Medulla oblongata (tissue), 1 donor: Measurements from ENCODE around the gene PPM1L.
A peak's percentile ranks its signal among the peaks of the same experiment; 100 is the strongest.

Experiments used
- DNase-seq: peaks from one replicate; pipeline ENCODE4 v3.0.0-alpha.2; 2015; ENCODE audit errors: extremely low spot score

PPM1L gene

GRCh38 chr3:160763073-160763472 lies 7.0 kb downstream of the PPM1L start:
- DNase-seq, result no peak

GRCh38 chr3:160765211-160765610 lies 9.2 kb downstream of the PPM1L start:
- DNase-seq, result no peak

- no peak for DNase-seq
These were observed 12.0 kb downstream of the PPM1L start for GRCh38 chr3:160768031-160768430.

DNA sequence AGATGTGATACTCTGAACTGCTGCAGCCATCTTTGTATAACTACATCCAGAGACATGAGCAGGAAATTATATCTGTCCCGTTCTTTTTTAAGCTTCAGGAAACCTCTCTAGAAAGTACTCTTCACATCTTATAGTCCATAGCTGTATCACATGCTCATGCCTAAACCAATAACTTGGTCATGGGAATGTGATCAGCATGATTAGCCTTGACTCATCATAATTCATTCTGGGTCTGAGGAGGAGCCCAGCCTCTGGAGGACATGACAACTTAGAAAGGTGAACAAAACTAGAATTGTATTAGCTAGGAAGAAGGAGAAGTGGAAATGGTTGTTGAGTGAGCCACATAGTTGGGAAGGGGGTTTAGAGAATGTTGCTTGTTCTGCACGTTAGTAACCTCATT lies 12.9 kb downstream of the PPM1L start:
- DNase-seq, result no peak

DNA sequence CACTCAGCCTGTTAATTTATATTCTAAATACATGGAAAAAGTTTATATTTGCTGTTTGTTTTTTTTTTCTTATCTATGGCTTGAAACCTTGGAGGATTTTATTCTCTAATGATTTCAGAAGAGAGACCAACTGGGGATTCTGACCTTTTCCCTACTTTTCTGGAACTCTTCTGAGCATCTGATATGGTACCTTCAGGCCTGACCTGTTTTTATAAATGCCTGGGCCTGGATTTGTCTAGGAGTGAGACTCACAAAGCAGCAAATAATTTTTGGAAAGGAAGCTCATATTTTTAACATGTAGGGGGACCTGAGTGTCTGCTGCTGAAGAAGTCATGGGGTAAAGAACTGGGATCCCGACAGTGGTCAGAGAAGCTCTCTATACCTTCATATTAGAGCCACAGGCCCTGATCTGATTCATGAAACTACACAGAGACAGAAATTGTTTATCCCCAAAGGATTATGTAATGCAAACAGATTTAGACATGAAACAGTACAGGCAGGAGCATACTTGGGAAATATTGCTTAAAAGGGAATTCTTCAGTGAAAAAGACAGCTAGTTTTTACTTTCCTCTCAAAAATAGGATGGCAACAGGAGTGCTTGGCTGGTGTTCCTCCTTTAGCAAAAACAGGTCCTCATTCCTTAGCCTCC lies 15.9 kb downstream of the PPM1L start:
- DNase-seq, result no peak

GRCh38 chr3:160773722-160774121 lies 17.7 kb downstream of the PPM1L start:
- DNase-seq, result no peak

- DNase-seq, result no peak
These were observed 18.1 kb downstream of the PPM1L start for GRCh38 chr3:160774172-160774571.

DNA sequence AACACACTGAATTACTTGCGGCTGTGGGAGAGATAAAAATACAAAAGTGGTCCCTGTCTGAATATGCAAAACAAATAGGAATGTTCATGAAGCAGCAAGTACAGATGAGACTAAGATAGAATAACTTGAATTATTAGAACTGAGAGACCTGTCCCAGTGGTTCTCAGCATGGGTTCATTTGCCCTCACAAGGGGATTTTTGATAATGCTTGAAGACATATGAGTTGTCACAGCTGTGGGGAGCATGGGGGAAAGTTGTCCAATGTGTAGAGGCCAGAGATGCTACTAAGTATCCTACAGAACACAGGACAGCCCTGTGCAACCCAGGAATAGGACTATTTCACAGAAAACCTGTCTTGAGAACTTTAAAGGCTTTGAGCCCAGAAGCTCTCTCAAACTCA lies 22.4 kb downstream of the PPM1L start:
- DNase-seq, result no peak

DNA sequence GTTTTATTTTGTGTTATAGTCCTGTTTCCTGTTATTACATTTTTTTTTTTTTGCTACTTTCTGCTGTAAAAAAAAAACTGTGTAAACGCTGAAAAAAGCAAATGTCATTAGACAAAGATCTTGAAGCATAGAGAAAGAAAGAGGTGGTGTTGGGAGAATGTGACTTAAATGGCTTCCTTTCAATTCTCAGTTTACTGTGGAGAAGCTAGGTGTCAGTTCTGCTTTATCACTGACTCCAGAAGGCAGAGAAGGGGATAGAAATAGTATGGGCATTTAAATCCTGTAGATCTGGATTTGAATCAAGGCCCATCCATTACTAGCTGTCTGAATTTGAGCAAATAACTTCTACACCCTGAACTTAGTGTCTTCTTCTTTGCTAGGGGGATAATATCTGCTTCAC lies 23.0 kb downstream of the PPM1L start:
- no peak for DNase-seq

GRCh38 chr3:160780245-160780644 lies 24.2 kb downstream of the PPM1L start:
- peak; percentile 56 for DNase-seq

DNA sequence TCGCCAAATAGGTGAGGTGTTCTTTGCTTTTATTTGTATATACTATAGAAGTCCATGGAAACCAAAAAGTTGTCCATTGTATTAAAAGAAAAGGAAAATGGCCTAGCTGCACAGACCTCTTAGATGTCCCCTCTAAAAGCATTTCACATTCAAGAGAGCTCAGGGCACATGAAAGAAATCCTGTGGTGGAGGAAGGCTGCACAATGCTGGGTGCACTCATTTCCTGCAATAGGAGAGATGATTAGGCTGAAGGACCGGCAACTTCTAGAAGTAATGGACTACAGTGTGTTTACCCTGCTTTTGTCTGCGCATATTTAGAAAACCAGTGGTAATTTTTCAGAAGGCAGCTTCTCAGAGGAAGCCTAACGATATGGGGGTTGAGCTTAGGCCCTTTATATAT lies 25.4 kb downstream of the PPM1L start:
- DNase-seq, result no peak

- no peak for DNase-seq
These were observed 25.8 kb downstream of the PPM1L start for GRCh38 chr3:160781863-160782262.

DNA sequence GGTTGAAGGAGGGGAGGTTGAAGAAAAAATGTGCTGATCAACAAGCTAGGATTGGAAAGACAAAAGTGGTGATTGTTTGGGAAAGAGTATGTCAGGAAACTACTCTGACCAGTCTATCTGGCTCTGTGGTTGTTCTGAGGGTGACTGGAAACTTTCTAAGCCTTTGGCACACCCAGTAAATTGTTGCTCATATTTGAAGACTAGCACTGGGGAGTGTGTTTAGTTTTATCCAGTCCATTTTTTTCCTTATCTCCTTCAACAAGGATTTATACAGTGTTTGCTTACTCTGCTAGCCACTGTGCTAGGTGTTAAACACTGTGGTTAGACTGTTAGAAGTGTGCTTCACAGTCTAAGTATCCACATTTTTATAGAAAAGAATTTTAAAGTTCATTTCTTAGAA lies 28.8 kb downstream of the PPM1L start:
- no peak for DNase-seq

DNA sequence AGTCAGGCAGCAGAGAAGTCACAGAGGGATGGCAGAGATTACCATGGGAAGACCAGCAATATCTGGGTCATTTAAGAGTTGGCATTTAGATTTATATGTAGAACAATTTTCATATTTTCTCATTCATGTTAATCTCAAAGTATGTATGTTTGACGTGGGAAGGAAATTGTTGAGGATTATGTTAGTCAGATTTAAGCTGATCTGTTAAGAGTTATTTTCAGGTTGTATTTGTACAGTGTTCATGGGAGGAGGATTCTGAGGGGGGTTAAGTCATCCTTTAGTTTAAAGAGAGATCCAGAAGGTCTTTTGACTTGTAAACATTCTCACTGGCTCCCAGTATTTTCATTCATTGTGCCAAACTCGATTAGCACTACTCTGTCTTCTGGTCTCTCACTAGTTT lies 34.7 kb downstream of the PPM1L start:
- DNase-seq, result no peak

GRCh38 chr3:160792540-160792939 lies 36.5 kb downstream of the PPM1L start:
- DNase-seq, result no peak

- no peak for DNase-seq
These were observed 37.8 kb downstream of the PPM1L start for GRCh38 chr3:160793722-160794252.

- no peak for DNase-seq
These were observed 40.2 kb downstream of the PPM1L start for GRCh38 chr3:160796089-160796812.

DNA sequence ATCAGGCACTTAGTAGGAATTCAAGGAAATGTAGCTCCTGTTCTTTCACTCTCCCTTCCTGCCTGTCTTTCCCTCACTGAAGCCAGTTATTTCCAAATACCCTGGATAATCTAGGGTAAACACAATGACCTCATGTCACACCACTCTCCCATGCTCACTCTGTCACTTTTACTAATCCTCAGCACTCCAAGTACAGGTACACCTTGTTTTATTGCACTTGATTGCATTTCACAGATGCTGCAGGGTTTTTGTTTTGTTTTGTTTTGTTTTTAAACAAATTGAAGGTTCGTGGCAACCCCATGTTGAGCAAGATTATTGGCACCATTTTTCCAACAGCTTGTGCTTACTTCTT lies 40.8 kb downstream of the PPM1L start:
- DNase-seq, result no peak

- no peak for DNase-seq
These were observed 41.3 kb downstream of the PPM1L start for GRCh38 chr3:160797356-160797755.

DNA sequence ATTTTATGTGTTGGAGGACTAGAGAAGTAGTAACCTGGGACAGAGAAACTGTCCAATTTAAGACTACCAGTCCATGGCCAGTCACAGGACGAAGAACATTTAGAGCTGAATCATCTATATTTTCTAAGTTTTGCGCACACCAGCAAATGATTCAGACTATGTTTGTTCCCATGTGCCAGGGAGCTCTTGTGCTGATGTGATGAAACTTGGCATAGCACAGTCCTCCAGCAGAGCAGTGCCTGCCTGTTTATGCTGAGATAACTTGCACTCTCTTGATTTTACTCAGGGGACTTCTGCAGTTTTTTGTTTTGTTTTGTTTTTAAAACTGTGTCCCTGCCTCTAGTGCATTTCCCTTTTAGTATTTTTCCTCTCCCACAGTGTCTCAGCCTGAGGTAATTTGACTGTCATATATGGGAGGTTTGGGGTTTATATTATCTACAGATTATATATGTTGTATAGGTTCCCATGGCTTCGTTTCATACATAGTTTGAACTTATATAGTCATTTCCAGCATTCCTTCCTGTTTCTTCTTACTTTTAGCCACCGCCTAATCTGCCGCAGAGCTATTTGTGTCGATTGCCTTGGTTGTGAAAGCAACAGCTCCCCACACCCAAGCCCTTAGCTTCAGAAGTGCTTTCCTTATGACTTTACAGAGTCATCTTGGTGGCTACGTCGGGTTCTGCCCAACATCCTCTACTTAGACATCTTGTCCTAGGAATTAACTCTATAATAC lies 45.5 kb downstream of the PPM1L start:
- DNase-seq, result peak; percentile 63

DNA sequence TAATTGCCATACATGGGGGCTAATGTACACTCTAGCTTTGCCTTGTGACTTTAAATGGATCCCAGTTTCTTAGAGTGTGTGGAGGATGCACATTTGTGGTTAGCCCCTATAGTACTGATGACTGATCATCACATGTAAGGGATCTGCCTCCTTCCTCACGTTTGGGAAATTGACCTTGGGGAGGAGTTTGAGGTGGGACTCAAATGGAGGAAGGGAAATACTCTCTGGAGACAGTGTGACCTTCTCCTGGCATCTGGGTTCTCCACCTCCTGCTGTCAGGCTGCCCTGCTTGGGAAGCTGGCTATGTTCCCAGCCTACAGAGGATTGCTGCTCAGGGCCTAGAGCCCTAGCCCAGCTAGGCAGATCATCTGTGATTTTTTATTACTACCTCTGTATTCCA lies 48.7 kb downstream of the PPM1L start:
- peak; percentile 60 for DNase-seq

GRCh38 chr3:160806094-160806493 lies 50.1 kb downstream of the PPM1L start:
- no peak for DNase-seq

DNA sequence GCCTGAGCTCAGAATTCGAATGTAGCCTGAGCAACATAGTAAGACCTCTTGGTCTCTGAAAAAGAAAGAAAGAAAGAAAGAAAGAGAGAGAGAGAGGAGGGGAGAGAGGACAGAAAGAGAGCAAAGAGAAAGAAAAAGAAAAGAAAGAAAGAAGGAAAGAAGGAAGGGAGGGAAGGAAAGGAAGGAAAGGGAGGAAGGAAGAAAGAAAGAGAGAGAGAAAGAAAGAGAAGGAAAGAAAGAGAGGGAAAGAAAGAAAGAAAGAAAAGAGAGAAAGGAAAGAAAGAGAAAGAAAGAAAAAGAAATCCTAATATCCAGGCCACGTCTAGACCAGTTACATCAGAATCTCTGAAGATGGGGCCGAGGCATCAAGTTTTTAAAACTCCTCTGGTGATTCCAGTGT lies 50.7 kb downstream of the PPM1L start:
- no peak for DNase-seq
